Epidermal melanocyte (primary cell): ENCODE results near the gene MYOZ1.
"Not testable (repeated sequence)": the region's sequence is repeated elsewhere in the genome, so short reads cannot be mapped to it uniquely, and the experiment has no call there.

ENCODE experiments used
- DNase-seq: peaks from one replicate; pipeline ENCODE4 v3.0.0; 2011; ENCODE audit warnings: low spot score; ENCODE audit not compliant: insufficient read length

Gene MYOZ1

GRCh38 chr10:73647875-73648651 lies 6.8 kb upstream of the MYOZ1 start:
- DNase-seq, result no peak

DNA sequence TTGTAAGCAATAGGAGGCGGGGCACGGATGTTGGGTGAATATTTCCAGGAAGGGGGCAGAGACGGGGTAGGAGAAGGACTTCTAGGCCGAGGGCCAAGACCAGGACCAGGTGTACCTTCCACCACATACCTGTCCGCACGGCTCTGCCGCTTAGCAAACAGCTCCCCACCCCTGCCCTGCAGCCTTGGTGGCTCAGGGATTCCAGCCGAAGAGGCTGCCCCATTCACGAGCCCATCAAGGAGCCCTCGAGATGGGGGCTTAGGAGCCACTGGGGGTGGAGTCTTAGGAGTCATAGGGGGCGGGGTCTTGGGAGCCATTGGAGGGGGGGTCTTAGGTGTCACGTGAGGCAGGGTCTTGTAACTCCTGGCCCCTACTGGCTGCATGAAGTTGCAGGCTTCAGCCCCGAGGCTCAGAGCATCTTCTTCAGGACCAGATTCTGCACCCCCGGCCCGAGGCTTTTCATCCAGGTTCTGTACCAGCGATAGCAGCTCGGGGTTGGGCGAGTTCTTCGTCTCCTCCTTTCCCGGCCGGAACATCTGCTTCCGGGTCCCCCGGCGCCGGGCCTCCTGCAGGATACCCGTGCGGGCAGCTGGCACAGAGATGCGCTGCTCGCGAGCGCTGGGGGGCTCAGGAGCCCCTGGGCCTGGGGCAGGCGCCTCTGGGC lies 6.1 kb upstream of the MYOZ1 start:
- peak; percentile 68 for DNase-seq

DNA sequence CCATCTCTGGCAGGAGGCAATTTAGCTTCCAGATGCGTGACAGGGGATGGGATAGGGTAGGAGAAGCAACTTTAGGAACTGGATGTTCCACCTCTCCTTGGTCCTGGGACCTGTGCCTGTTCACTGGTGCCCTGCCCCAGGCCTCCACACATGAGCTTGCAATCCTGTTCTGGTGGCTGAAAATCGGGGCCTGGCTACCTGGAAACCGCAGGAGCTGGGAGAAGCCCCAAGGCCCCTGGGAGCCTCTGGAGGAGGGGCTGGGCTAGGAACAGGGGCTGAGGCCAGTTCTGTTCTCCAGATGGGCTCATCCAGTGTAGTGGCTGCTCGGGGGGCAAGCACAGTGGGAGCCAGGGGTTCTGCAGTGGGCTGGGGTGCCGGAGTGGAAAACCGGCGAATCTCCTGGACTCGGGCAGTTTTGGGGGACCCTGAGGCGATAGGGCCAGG lies 5.3 kb upstream of the MYOZ1 start:
- no peak for DNase-seq

- no peak for DNase-seq
These were observed 4.0 kb upstream of the MYOZ1 start for GRCh38 chr10:73645251-73645650.

DNA sequence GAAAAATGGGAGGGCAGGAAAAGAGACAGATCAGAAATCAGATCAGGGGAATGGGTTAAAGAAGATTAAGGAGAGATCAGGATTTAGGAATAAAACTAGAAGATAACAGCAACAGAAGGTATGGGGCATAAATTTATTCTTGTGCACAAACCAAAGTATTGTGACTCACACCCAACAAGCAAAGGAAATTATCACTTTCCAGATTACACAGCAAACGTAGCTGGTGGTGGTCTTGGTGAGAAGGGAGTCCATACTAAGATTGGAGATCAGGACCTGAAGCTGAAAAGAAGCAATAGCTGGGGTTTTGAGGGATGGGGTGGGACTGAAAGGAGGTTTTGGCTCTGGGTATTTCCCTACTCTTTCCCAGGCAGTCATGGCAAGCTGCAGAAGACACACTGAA lies 3.5 kb upstream of the MYOZ1 start:
- no peak for DNase-seq

GRCh38 chr10:73644015-73644743 lies 2.9 kb upstream of the MYOZ1 start:
- DNase-seq, result peak; percentile 88

GRCh38 chr10:73643362-73643761 lies 2.1 kb upstream of the MYOZ1 start:
- DNase-seq, result no peak

DNA sequence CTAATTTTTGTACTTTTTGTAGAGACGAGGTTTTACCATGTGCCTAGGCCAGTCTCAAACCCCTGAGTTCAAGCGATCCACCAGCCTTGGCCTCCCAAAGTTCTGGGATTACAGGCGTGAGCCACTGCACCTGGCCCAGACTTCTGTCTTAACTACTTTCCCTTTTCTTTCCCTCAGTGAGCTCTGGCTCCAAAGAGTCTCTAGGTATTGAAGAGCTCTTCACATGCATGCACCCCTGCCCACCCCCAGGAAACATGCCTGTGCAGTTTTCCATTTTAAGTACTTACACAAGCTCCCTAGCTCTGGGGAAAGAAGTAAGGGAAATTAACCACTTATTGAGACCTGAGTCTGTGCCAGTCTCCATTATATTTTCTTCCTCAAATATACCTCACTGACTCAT lies 2.0 kb downstream of the MYOZ1 start:
- DNase-seq, result no peak

DNA sequence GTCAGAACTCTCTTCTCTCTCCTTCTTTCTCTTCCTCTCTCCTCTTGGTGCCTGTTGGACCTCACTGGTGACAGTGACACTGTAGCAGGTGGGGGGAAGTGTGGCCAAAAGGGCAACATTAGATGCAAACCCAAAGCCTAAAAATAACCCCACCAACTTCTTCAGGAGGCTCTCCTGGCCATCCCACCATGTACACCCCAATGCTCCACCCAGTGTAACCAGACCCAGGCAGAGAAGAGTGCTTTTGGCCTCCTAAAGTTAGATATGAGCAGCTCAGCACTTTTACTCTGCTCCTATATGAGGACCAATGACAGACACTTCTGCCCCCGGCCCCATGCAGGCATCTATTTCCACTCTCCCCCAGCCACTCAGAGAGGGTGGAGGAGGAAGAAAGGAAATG lies 5.5 kb downstream of the MYOZ1 start:
- no peak for DNase-seq

DNA sequence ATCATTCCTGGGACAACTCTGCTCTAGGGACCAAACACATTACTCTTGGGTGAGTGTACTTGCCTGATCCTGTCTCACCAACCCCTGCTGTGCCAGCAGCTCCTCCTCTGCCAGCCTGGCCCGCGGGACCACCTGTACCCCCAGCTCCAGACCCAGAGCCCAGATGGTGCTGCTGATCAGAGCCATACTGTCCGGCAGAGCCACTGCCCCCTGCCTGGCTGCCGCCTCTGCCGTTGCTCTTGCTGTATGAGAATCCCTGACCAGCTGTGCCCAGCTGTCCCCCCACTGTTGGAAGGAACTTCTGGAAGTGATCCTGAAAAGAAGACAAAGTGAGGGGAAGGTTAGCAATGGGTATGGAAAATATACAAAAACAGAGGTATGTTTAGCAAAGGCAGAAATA lies 6.9 kb downstream of the MYOZ1 start:
- no peak for DNase-seq

DNA sequence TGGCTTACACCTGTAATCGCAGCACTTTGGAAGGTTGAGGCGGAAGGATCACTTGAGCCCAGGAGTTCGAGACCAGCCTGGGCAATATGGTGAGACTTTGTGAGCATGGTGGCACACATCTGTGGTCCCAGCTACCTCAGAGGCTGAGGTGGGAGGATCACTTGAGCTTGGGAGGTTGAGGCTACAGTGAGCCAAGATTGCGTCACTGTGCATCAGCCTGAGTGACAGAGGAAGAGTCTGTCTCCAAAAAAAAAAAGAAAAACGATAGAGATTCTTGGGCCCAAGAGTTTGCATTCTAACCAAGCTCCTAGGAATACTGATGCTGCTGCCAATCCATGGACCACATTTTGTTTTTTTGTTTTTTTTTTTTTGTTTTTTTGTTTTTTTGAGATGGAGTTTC lies 12.1 kb downstream of the MYOZ1 start:
- no peak for DNase-seq

- DNase-seq, result no peak
These were observed 12.9 kb downstream of the MYOZ1 start for GRCh38 chr10:73628405-73628804.

DNA sequence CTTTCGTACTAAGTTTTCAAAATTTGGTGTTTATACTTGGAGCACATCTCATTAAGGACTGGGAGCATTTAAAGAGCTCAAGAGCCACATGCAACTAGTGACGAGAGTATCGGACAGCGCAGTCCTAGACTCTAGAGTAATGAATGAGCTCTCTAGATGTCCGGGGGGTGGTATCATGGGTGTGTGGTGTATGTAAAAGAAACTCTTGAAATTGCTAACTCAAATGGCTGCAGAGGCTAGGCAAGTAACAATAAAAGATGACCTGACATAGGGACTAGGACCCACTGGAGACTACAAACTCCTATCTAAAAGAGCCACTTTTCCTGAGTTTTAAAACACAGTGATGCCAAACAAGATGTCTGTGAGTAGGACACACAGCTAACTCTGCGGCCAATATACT lies 14.0 kb downstream of the MYOZ1 start:
- no peak for DNase-seq

DNA sequence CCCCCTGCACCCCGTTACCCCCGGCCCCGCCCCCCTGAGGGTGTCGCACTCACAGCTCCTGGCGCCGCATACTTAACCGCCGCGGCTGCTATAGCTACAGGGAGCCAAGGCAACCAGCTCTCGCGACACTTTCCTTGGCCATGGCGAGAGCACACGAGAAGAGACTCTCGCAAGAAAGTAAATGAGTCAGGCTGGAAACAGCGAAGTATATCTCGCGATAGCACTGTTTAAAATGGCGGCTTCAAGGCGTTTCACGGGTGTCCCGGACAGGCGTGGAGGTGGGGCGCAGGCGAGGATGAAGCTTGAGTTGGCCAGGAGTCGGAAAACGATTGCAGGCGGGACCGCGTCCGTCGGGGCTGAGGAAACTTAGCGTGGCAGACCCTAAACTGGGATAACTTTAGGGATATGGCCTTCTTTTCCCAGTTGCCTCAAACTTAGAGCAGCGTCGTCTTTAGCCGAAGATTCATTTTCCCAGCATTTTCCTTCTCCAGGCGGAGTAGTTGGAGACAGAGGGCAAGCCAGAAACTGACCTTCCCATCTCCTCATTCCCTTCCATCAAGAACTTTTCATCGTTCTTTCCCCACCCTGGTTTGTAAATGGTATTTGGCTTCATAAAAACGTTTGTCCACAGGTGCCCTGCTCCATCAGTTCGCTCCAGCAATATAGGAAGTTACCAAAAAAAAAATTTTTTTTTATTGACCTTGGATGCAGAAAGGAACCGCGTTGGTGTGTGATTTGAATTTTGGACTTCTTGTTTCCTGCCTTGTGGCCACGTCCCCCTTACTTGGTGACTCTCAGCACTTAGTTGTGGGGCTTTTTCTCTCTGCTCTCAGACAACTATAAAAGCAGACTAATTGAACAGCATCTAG lies 15.2 kb downstream of the MYOZ1 start:
- peak; percentile 99 for DNase-seq

GRCh38 chr10:73625004-73625883 lies 16.0 kb downstream of the MYOZ1 start:
- no peak for DNase-seq

DNA sequence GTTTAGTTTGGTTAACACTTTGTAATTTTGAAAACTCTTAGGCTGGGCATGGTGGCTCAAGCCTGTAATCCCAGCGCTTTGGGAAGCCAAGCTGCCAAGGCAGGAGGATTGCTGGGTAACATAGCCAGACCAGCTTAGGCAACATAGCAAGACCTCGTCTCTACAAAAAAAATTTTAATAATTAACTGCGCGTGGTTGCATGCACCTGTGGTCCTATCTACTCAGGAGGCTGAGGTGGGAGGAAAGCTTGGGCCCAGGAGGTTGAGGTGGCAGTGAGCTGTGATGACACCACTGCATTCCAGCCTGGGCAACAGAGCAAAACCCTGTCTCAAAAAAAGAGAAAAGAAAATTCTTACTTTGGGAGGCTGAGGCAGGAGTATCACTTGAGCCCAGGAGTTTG lies 18.2 kb downstream of the MYOZ1 start:
- no peak for DNase-seq

DNA sequence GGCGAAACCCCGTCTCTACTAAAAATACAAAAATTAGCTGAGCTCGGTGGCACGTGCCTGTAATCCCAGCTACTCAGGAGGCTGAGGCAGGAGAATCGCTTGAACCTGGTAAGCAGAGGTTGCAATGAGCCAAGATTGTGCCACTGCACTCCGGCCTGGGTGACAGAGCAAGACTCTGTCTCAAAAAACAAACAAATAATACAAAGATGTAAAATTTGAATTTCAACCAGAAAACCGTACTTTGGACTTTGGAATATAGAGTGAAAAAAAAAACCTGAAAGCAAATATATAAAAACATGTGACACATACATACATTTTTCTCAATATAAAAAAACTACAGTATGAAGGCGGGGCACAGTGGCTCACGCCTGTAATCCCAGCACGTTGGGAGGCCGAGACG lies 20.3 kb downstream of the MYOZ1 start:
- not testable (repeated sequence) for DNase-seq

DNA sequence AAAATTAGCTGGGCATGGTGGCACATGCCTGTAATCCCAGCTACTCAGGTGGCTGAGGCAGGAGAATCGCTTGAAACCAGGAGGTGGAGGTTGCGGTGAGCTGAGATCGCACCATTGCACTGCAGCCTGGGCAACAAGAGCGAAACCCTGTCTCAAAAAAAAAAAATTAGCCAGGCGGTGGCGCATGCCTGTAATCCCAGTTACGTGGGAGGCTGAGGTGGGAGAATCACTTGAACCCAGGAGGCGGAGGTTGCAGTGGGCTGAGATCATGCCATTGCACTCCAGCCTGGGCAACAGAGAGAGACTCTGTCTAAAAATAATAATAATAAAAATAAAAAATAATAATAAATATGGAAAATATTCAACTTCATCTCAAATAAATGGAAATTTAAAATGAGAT lies 24.1 kb downstream of the MYOZ1 start:
- not testable (repeated sequence) for DNase-seq

- no peak for DNase-seq
These were observed 26.6 kb downstream of the MYOZ1 start for GRCh38 chr10:73614720-73615119.

GRCh38 chr10:73609116-73609515 lies 32.2 kb downstream of the MYOZ1 start:
- no peak for DNase-seq
